Liver (tissue), 9 donors: ENCODE results near the gene FBXO22. TPM values are rescaled to one million over a fixed set of nuclear protein-coding genes. Genes with fewer than 3 reads are reported as not detected.
"Not testable (repeated sequence)": the region's sequence is repeated elsewhere in the genome, so short reads cannot be mapped to it uniquely, and the experiment has no call there.

Source experiments
- DNase-seq: peaks from one replicate; pipeline ENCODE4 v3.0.0-alpha.2; 2017; ENCODE audit warnings: low spot score
- H3K27ac ChIP-seq, 2 donors: one replicate each; pipeline ENCODE4 v1.7.0; 2013; ENCODE audit warnings: inconsistent platforms in 2 of 2, low read length in 2 of 2, control low read depth in 1 of 2, low read depth in 1 of 2, mild to moderate bottlenecking in 1 of 2
- H3K27me3 ChIP-seq, 4 donors: one replicate each; pipeline versions ENCODE4 v1.6.1 to v1.7.0; 2013; ENCODE audit warnings: low read length in 3 of 4, inconsistent platforms in 1 of 4, mild to moderate bottlenecking in 1 of 4, moderate library complexity in 1 of 4; ENCODE audit not compliant: control insufficient read depth in 4 of 4, insufficient read depth in 4 of 4
- H3K36me3 ChIP-seq, 4 donors: one replicate each; pipeline versions ENCODE4 v1.6.1 to v1.7.0; 2013; ENCODE audit warnings: low read length in 3 of 4, mild to moderate bottlenecking in 3 of 4, low read depth in 1 of 4, moderate library complexity in 1 of 4; ENCODE audit not compliant: control insufficient read depth in 4 of 4, insufficient read depth in 3 of 4
- H3K4me1 ChIP-seq, 4 donors: one replicate each; pipeline versions ENCODE4 v1.6.1 to v1.7.0; 2013; ENCODE audit warnings: low read length in 3 of 4, mild to moderate bottlenecking in 3 of 4, moderate library complexity in 1 of 4; ENCODE audit not compliant: control insufficient read depth in 4 of 4, insufficient read depth in 4 of 4
- H3K4me3 ChIP-seq, 3 donors: one replicate each; pipeline versions ENCODE4 v1.6.1 to v1.7.0; 2013; ENCODE audit warnings: low read length in 3 of 3, control low read depth in 1 of 3, low read depth in 1 of 3, mild to moderate bottlenecking in 1 of 3
- H3K9ac ChIP-seq, 2 donors: one replicate each; pipeline ENCODE4 v1.7.0; 2013; ENCODE audit warnings: low read length in 2 of 2, mild to moderate bottlenecking in 2 of 2, moderate library complexity in 2 of 2, control low read depth in 1 of 2, low read depth in 1 of 2
- H3K9me3 ChIP-seq, 4 donors: one replicate each; pipeline versions ENCODE4 v1.6.1 to v1.7.0; 2013; ENCODE audit warnings: low read length in 3 of 4; ENCODE audit not compliant: control insufficient read depth in 4 of 4
- CTCF ChIP-seq: fragments of 150-350 bp; IDR thresholded peaks from 2 replicates; pipeline ENCODE4 v1.5.1; 2017; ENCODE audit warnings: improper control_type of control experiment, low read depth, low read length; ENCODE audit not compliant: missing input control
- FOXA1 ChIP-seq: IDR thresholded peaks from 2 replicates; pipeline ENCODE4 v1.6.1; 2016; ENCODE audit warnings: antibody characterized with exemption
- FOXA2 ChIP-seq: IDR thresholded peaks from 2 replicates; pipeline ENCODE4 v1.6.1; 2016; ENCODE audit warnings: antibody characterized with exemption
- HNF4G ChIP-seq: IDR thresholded peaks from 2 replicates; pipeline ENCODE4 v1.6.1; 2016; ENCODE audit warnings: antibody characterized with exemption
- NR2F2 ChIP-seq: IDR thresholded peaks from 2 replicates; pipeline ENCODE4 v1.6.1; 2016; ENCODE audit warnings: antibody characterized with exemption
- RAD21 ChIP-seq, 2 donors: IDR thresholded peaks; 2 replicates each; pipeline ENCODE4 v1.6.1; 2016; ENCODE audit warnings: antibody characterized with exemption in 2 of 2, mild to moderate bottlenecking in 2 of 2
- RXRA ChIP-seq, 2 donors: IDR thresholded peaks; 2 replicates each; pipeline ENCODE4 v1.6.1; 2017 to 2018; ENCODE audit warnings: antibody characterized with exemption in 2 of 2, mild to moderate bottlenecking in 1 of 2
- TAF1 ChIP-seq: conservative IDR thresholded peaks from 2 replicates; pipeline ENCODE4 v1.6.1; 2016; ENCODE audit warnings: antibody characterized with exemption, mild to moderate bottlenecking
- YY1 ChIP-seq: IDR thresholded peaks from 2 replicates; pipeline ENCODE4 v1.6.1; 2016; ENCODE audit warnings: antibody characterized with exemption, mild to moderate bottlenecking
- WGBS: extraction: QIAGEN DNeasy Blood & Tissue Kit; methylation state at CpG from one replicate; pipeline ENCODE4 v1.1.7; 2013; 5-methylcytosine and 5-hydroxymethylcytosine counted together
- polyA plus RNA-seq, 2 donors: library from polyadenylated mRNA; stranded (reverse) in 1 of 2; unstranded in 1 of 2; fragments of 200-250 nt in 1 of 2; fragments of >200 nt in 1 of 2; fragmentation: Nextera tagmentation in 1 of 2; extraction: Ambion mirVana in 1 of 2; gene quantifications; one replicate each; pipeline versions ENCODE4 v1.2.1 to v1.2.3, GENCODE V29; 2013 to 2015
- total RNA-seq, 2 donors: library from RNA; depleted of rRNA; stranded (reverse); fragments of >200 nt; gene quantifications; one replicate each; pipeline ENCODE4 v1.2.3, GENCODE V29; 2014
- TF ChIP-seq, protein P1 (sequence below): IDR thresholded peaks from 2 replicates; pipeline ENCODE4 v1.6.1; 2016; ENCODE audit warnings: antibody characterized with exemption, mild to moderate bottlenecking
- TF ChIP-seq, protein P2 (sequence below): IDR thresholded peaks from 2 replicates; pipeline ENCODE4 v1.6.1; 2016; ENCODE audit warnings: antibody characterized with exemption
- TF ChIP-seq, protein P3 (sequence below): IDR thresholded peaks from 2 replicates; pipeline ENCODE4 v1.6.1; 2016; ENCODE audit warnings: antibody characterized with exemption
- donor health status: healthy.
- donor health status: healthy.
- donor health status: healthy.
- donor health status: healthy.
- donor health status: healthy.

Gene FBXO22
- total and polyA plus RNA-seq, 4 donors = 16.8 to 40.8 (median 31.8) TPM

DNA sequence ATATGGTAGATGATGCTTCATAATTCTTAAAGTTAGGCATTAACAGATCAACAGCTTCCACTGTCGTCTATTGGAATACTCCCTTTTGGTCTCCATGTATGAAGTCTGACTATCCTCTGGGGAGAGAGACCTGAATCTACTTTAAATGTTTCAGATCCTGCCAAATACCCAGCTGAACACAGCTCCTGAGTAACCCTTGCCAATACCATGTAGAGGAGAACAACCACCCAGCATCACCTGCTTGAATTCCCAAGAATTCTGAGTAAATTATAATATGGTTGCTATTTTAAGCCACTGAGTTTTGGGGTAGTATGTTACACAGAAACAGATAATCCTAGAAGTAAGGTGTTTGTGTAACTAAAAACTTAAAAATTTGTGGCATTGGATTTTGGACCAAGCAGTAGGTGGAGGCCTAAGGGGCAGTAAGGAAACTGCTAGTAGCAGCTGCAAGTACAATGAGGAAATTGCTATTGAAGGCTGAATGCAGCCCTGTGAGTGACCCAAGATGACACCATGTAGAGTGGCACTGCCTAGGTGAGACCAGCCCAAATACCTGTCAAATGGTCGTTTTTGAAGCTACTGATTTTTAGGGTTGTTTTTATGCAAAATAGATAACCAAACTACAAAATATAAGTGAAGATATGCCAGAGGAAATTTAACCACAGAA, 77.6 kb downstream of the FBXO22 start:
- Histone ChIP-seq H3K27ac (no peak overlapping the region), H3K9me3 (no peaks in the 10 kb centered on the region), H3K4me3 (no peak overlapping the region), H3K4me1 (no peaks in the 10 kb centered on the region), H3K27me3 (no peaks in the 10 kb centered on the region), H3K9ac (no peak overlapping the region), H3K36me3 (no peaks in the 10 kb centered on the region)
- 74% methylated on average over 2 of the region's 2 CpGs for WGBS
- DNase-seq = no peak
- TF ChIP-seq RXRA (IDR thresholded peaks at IDR 0.05) (no peak), RAD21 (IDR thresholded peaks at IDR 0.05) (no peak), YY1 (no peak)

DNA sequence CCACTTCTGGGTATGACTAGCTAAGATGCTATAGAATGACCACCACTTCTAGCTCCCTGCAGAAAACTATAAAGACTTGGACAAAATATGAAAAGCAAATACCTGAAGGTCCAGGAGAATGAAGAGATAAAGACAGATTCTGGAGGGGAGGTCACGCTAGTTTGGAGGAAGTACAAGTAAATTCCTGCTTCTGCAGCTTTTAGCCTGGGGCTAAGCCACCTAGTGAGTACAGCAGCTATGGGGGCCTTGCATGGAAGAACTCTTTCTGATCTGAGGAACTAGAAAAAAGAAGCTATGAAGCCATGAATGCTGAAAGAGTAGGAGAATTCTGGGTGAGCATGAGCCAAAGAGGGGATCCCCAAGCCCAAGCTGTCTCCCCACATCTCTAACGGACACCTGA, 78.8 kb downstream of the FBXO22 start:
- H3K9ac ChIP-seq = no peak overlapping the region
- H3K4me1 ChIP-seq = no peaks in the 10 kb centered on the region
- no peaks in the 10 kb centered on the region for H3K36me3 ChIP-seq
- no peak overlapping the region for H3K4me3 ChIP-seq
- WGBS = 92% methylated on average over 2 of the region's 2 CpGs
- TF ChIP-seq NR2F2 (no peak), CTCF (no peak), HNF4G (no peak), RAD21 (IDR thresholded peaks at IDR 0.05) (no peak), RXRA (IDR thresholded peaks at IDR 0.05) (no peak), TAF1 (no peak), YY1 (no peak), FOXA2 (no peak), FOXA1 (no peak)
- TF ChIP-seq, protein P1, sequence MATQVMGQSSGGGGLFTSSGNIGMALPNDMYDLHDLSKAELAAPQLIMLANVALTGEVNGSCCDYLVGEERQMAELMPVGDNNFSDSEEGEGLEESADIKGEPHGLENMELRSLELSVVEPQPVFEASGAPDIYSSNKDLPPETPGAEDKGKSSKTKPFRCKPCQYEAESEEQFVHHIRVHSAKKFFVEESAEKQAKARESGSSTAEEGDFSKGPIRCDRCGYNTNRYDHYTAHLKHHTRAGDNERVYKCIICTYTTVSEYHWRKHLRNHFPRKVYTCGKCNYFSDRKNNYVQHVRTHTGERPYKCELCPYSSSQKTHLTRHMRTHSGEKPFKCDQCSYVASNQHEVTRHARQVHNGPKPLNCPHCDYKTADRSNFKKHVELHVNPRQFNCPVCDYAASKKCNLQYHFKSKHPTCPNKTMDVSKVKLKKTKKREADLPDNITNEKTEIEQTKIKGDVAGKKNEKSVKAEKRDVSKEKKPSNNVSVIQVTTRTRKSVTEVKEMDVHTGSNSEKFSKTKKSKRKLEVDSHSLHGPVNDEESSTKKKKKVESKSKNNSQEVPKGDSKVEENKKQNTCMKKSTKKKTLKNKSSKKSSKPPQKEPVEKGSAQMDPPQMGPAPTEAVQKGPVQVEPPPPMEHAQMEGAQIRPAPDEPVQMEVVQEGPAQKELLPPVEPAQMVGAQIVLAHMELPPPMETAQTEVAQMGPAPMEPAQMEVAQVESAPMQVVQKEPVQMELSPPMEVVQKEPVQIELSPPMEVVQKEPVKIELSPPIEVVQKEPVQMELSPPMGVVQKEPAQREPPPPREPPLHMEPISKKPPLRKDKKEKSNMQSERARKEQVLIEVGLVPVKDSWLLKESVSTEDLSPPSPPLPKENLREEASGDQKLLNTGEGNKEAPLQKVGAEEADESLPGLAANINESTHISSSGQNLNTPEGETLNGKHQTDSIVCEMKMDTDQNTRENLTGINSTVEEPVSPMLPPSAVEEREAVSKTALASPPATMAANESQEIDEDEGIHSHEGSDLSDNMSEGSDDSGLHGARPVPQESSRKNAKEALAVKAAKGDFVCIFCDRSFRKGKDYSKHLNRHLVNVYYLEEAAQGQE = no peak
- TF ChIP-seq, protein P2, sequence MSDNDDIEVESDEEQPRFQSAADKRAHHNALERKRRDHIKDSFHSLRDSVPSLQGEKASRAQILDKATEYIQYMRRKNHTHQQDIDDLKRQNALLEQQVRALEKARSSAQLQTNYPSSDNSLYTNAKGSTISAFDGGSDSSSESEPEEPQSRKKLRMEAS = no peak
- TF ChIP-seq, protein P3, sequence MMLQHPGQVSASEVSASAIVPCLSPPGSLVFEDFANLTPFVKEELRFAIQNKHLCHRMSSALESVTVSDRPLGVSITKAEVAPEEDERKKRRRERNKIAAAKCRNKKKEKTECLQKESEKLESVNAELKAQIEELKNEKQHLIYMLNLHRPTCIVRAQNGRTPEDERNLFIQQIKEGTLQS = no peak
- no peaks in the 10 kb centered on the region for H3K9me3 ChIP-seq
- no peak overlapping the region for H3K27ac ChIP-seq
- H3K27me3 ChIP-seq = no peaks in the 10 kb centered on the region
- DNase-seq = no peak

DNA sequence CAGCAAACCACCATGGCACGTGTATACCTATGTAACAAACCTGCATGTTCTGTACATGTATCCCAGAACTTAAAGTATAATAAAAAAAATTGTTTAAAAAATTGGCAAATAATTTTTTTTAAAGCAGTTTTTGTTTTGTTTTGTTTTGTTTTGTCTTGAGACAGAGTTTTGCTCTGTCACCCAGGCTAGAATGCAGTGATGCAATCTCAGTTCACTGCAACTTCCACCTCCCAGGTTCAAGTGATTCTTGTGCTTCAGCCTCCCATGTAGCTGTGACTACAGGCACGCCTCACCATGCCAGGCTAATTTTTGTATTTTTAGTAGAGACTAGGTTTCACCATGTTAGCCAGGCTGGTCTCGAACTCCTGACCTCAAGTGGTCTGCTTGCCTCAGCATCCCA, 81.0 kb downstream of the FBXO22 start:
- not testable (repeated sequence) for H3K4me3 ChIP-seq, H3K9ac ChIP-seq, H3K4me1 ChIP-seq, H3K36me3 ChIP-seq, DNase-seq, H3K9me3 ChIP-seq, H3K27me3 ChIP-seq, H3K27ac ChIP-seq
- WGBS = 92% methylated on average over 3 of the region's 3 CpGs
